Measurements from ENCODE around the gene IFNA17. TPM values are rescaled to one million over a fixed set of nuclear protein-coding genes. Genes with fewer than 3 reads are reported as not detected.
"Not testable (repeated sequence)": the region's sequence is repeated elsewhere in the genome, so short reads cannot be mapped to it uniquely, and the experiment has no call there.

Gene IFNA17
- total and polyA plus RNA-seq, 2 donors (not counting 3 experiments of a cell fraction or from before 2014, with no cell fraction given) = not detected

- no TSS peak for BruUV-seq (replicated peaks)
- no peak overlapping the region for H3K4me2 ChIP-seq (ENCODE audit: insufficient read depth, low read length)
- no peak overlapping the region for H3K4me3 ChIP-seq (replicated peaks in 1 of 3; ENCODE audit: insufficient read depth in 1 of 3, low read depth in 1 of 3, low read length in 3 of 3)
- TF ChIP-seq MYC (IDR thresholded peaks at IDR 0.05; ENCODE audit: low read depth, low read length) = no peak
- no peak for TF ChIP-seq JUN (IDR thresholded peaks at IDR 0.05; ENCODE audit: borderline replicate concordance, insufficient read depth, insufficient read length, low read depth)
- no peaks in the 10 kb centered on the region for H3K9me3 ChIP-seq (replicated peaks; ENCODE audit: control insufficient read depth, insufficient read depth, low read length)
- dilution Hi-C loops (cut with MboI; ENCODE audit: extremely low pct_ligation_motif_present, low sequenced_read_pairs) = no loop called here
- intact Hi-C loops (cut with micrococcal nuclease) = no loop called here
- no peak overlapping the region for H3K27ac ChIP-seq (ENCODE audit: insufficient read depth, low read depth, low read length)
- no peaks in the 10 kb centered on the region for H4K20me1 ChIP-seq (replicated peaks; ENCODE audit: control insufficient read depth, extremely low read depth, insufficient read depth, low read length)
- peaks cover 0 to 8% of the 10 kb centered on the region in 2 experiments for H3K27me3 ChIP-seq (ENCODE audit: control insufficient read depth in 2 of 2, insufficient read depth in 2 of 2, low read length in 2 of 2)
- ChIA-PET POLR2A (no interaction called here), CTCF (no interaction called here)
- H3K4me1 ChIP-seq (ENCODE audit: control insufficient read depth, extremely low read depth, insufficient read depth, low read length) = no peaks in the 10 kb centered on the region
- H3K79me2 ChIP-seq (ENCODE audit: control insufficient read depth, insufficient read depth, low read length) = no peaks in the 10 kb centered on the region
- DNase-seq (ENCODE audit: low read depth, low spot score) (no peak), FAIRE-seq (no peak)
- no peak overlapping the region for H2AFZ ChIP-seq (ENCODE audit: low read depth, low read length)
- no peaks in the 10 kb centered on the region for H3K36me3 ChIP-seq (ENCODE audit: control insufficient read depth in 2 of 2, extremely low read depth in 1 of 2, insufficient read depth in 2 of 2, low read length in 2 of 2)
- no peak overlapping the region for H3K9ac ChIP-seq (replicated peaks; ENCODE audit: extremely low read depth, insufficient read depth, low read length)
- H3K9me1 ChIP-seq (replicated peaks; ENCODE audit: control insufficient read depth, extremely low read depth, insufficient read depth, low read length) = no peaks in the 10 kb centered on the region
Observed at GRCh38 chr9:21210311-21210710, 17.7 kb downstream of the IFNA17 start.

GRCh38 chr9:21207043-21207442 is 21.0 kb downstream of the IFNA17 start, which contains the start of gene IFNA10:
IFNA10 (minus strand) TSS chr9:21207143; CDS start chr9:21207097, 46 bp downstream.
- H3K9me1 ChIP-seq (replicated peaks; ENCODE audit: control insufficient read depth, extremely low read depth, insufficient read depth, low read length); POLR2A ChIA-PET; H3K27me3 ChIP-seq (ENCODE audit: control insufficient read depth in 2 of 2, insufficient read depth in 2 of 2, low read length in 2 of 2); H3K4me2 ChIP-seq (ENCODE audit: insufficient read depth, low read length); dilution Hi-C loops (cut with MboI; ENCODE audit: extremely low pct_ligation_motif_present, low sequenced_read_pairs); H3K9me3 ChIP-seq (replicated peaks; ENCODE audit: control insufficient read depth, insufficient read depth, low read length); intact Hi-C loops (cut with micrococcal nuclease); DNase-seq (ENCODE audit: low read depth, low spot score); H3K4me1 ChIP-seq (ENCODE audit: control insufficient read depth, extremely low read depth, insufficient read depth, low read length); BruUV-seq (replicated peaks); CTCF ChIA-PET; H3K79me2 ChIP-seq (ENCODE audit: control insufficient read depth, insufficient read depth, low read length); H3K36me3 ChIP-seq (ENCODE audit: control insufficient read depth in 2 of 2, extremely low read depth in 1 of 2, insufficient read depth in 2 of 2, low read length in 2 of 2); H2AFZ ChIP-seq (ENCODE audit: low read depth, low read length); H3K9ac ChIP-seq (replicated peaks; ENCODE audit: extremely low read depth, insufficient read depth, low read length); H3K4me3 ChIP-seq (replicated peaks in 1 of 3; ENCODE audit: insufficient read depth in 1 of 3, low read depth in 1 of 3, low read length in 3 of 3); H3K27ac ChIP-seq (ENCODE audit: insufficient read depth, low read depth, low read length); FAIRE-seq; H4K20me1 ChIP-seq (replicated peaks; ENCODE audit: control insufficient read depth, extremely low read depth, insufficient read depth, low read length): not testable (repeated sequence)
